GM11168 (cell line): ENCODE results near the gene IQCE.

Experiments
- in situ Hi-C: fragments of 300-500 bp; cut with MboI; formaldehyde crosslinking; loops from one replicate; pipeline ENCODE4 v1.12.0; 2022; ENCODE audit warnings: low sequenced_read_pairs; ENCODE audit not compliant: unreplicated experiment

Gene IQCE

DNA sequence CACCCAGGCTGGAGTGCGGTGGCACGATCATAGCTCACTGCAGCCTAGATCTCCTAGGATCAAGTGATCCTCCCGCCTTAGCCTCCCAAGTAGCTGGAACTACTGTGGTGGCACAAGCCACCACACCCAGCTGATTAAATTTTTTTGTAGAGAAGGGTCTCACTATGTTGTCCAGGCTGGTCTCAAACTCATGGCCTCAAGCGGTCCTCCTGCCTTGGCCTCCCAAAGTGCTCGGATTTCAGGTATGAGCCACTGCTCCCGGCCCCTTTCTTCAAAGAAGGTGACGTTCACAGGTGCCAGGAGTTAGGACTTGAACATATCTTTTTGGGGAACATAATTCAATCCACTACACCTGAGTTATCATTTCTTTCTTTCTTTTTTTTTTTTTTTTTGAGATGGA lies 70.1 kb downstream of the IQCE start:
- in situ Hi-C loops: no loop called here

DNA sequence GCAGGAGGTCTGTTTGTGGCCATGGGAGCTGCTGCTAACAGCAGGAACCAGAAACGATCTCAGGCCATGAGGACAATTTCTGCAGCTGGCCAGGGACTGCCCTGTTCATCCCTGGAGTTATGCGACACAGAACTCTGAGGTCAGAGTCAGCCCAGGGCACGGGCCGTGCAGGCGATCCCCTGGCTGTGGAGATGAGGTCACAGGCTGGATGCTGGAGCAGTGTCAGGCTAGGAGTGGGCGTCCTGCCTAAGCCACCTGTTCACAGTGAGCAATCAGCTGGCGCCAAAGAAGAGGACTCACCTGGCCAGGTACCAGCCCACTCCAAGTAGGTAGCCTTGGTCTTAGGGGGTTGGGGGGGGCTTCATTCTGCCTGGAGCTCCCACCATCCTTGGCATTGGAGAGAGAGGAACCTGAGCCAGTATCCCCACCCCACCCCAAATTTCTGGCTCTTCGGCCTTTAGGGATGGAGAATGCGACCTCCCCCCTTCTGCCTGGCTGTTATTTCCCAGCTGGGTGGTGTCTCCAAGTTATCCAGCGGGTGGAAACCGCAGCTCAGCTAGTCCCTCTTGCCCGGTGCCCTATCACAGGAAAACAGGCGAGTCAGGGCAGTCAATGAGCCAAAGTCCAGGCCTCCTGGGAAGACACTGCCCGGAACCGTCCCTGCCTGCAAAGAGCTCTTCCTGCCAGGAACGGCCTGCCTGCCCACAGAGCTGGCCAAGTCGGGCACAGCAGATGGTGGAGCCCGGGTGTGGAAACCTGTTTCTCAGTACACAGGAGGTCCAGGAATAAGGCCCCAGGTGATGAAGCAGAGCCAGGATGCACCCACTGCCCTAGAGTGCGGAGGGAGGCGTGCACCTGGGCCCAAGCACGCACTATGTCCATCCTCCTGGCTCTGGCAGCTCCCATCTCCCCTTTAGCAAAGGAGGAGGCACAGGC lies 71.2 kb downstream of the IQCE start:
- in situ Hi-C loops: no loop called here

DNA sequence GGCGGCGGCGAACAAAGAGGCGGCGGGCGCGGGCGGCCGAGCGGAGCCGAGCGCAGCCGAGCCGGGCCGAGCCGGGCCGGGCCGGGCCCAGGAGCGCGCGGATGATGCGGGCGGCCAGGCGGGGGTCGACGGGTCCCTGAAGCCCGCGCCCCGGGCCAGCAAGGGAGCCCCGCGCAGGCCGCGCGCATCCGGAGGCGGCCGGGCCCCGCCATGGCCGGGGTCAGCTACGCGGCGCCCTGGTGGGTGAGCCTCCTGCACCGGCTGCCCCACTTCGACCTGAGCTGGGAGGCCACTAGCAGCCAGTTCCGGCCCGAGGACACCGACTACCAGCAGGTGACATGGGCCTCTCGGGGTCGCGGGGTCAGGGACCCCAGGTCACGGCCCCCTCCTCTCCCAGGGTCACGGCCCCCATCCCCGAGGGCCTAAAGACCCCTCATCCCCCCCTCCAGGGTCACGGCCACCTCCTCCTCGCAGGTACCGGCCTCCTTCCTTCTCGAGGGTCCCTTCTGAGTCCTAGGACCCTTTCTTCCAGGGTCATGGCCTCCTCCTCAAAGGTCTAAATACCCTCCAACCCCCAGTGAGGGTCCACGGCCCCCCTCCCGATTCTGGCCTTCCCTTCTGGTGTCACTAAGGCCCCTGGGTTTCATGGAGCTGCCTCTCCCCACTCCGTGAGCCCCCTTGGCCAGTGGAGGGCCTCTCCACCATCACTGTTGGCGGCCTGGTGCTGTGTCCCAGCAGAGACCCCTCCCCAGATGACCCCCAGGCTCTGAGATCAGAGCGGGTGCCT lies 73.4 kb downstream of the IQCE start, which contains the start of gene TTYH3:
TSS of gene TTYH3 (plus strand) at position 41 of the 787 bp plus-strand sequence. CDS start at position 211, 170 bp downstream.
- in situ Hi-C loops: no loop called here

DNA sequence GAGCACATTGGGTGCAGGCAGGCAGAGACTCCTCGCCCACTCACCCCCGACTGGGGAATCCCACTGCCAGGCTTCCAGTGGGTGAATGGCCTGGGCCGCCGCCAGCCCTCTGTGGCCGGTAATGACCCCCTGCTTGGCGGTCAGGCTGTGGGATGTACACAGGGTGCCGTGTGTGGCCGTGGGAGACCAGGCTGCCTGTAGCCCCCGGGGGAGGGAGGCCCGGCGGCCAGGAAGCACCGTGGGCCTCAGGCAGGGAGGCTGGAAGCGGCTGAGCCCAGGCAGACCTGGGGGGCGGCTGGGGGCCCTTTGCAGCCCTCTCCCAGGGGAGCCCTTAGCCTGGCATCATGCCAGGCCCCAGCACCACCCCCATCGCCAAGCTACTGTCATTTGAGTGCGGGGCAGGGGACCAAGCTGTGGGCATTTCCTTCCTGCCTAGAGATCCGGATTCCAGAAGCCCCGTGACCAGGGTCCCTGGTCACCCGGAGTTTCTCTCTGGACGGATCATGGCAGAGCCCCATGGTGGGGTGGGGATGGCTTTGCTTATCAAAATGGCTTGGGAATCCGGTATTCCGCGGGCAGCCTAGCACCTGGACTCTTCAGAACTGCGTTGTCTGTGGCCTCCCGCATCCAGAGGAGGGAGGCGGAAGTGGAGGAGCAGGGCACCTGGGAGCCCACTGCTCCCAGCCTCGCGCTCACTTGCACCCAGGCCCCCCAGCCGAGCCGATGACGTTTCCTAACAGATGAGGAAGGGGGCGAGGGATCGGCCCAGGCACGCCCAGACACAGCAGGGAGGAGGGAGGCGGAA lies 74.2 kb downstream of the IQCE start:
- in situ Hi-C loops: no loop called here

DNA sequence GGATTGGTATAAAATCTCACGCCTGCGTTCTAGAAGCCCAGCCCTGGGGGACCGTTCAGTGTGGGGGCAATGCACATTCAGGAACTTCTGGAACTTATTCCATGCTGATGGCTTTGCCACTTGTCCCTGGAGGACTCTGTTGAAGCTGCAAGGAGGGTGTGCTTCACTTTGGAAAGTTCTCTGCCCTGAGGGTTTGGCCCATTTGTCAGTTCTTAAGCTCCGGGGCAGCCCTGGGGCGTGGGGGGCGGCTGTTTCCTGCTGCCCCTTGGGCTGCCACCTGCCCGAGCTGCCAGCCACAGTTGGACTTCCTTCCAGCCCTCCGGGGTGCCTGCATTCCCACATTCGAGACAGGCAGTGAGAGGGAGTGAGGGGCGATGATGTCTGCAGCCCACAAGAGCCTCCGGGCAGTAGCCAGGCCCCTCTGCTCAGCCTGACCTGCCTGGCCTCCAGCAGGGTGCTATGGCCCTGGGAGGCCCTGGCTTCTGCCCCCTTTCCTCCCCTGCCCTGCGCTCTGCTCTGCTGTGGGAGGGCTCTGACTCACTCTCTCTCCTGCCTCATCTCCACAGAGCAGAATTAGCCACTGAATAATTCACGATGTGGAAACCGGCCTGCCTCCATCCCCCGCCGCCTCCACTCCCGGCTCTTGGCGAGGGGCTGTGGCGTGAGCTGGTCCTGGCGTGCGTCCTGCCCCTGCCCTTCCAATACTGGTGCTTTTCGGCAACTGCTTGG lies 74.9 kb downstream of the IQCE start:
- in situ Hi-C loops: no loop called here

DNA sequence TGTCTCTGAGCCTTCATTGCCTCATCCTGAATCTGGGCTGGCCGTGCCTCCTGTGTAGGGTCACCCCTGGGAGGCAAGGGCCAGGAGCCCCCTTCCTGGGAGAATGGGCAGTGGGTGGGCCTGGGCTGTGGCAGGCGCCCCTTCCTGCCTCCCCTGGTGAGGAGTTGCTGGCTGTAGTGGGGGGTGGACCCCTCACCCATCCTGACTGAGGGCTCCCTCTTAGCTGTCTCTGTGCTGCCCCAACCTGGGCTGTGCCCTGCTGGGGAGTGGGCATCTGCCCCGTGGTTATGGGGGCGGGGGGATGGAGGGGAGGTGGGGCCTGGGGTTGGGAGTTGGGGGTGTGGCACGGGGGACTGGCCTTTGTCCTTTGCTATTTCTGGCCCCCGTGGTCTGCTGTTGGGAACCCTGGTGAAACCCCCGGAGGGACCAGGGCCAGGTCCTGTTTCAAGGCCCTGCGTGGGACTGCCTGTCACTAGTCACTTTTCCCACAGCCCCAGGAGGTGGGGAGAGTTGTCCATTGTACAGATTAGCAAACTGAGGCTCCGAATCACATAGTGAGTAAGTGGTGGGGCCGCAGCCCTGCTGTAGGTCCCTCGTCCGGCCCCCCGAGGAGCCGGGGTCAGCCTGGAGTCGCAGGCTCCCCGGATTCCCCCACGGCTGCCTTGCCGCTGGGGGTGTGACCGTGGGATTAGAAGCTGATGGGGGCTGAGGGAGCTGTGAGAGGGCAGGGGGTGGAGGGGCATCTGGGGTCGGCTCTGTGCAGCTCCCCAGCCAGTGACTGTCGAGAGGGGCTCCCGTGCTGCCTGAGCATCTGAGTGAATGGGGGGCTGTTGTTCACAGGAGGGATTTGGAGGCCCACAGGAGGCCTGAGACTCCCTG lies 75.7 kb downstream of the IQCE start:
- in situ Hi-C loops: no loop called here

DNA sequence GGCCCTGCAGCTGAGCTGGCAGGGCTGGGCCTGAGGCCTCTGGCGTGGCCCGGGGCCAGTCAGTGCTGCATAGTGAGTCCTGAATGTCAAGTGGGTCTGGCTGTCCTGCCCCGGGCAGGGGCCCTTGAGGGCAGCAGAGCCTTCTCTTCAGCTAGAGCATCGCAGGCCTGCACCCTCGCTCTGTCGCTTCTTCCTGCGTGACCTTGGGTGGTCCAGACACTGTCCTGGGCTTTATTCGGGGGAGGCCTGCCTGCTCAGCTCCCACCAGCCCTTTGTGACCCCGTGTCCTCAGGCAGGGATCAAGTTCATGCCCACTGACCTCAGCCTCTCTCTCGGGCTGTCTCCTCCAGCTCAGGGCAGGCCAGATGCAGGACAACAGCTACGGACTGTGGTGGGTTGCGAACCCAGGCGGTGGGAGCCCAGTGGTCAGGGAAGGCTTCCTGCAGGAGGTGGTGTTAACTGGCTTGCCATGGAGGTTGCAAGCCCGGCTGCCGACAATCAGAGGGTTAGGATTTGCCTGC lies 76.4 kb downstream of the IQCE start:
- in situ Hi-C loops: no loop called here

DNA sequence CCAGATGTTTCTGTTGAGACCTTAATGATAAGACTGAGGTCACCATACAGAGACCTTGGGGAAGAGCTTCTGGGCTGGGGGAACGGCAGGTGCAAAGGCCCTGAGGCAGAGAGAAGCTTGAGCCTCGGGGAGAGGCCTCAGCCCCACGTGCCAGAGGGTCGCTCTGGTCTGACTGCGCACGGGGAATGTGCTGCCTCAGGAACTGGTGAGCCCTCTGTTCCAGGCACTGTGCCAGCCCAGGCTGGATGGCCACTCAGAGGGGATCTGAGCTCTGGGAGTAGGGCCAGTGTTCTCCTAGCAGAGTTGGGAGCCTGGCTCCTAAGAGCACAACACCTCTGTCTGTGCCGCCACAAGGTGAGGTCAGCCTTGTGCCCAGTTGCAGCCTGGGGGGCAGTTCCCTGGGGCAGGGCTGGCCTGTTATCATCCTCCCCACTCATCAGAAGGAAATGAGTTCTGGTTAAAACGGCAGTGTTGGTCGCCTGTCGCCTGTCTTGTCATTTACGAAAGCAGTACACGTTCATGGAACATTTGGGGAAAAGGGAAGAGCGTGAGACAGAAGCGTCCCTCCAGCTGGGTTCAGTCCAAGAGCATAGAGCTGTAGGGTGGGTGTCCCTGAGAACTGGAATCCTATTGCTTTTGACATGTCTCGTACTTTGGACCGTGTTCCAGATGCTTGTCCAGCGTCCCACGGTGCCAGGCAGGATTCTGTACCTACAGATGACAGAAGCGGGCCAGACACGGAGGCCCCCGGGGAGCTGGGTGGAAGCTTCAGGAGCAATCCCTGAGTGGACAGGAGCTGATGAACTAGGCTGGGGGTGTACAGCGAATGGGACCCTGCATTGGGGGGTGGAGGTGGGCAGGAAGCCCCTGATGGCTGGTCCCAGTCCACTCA lies 77.3 kb downstream of the IQCE start:
- in situ Hi-C loops: no loop called here

DNA sequence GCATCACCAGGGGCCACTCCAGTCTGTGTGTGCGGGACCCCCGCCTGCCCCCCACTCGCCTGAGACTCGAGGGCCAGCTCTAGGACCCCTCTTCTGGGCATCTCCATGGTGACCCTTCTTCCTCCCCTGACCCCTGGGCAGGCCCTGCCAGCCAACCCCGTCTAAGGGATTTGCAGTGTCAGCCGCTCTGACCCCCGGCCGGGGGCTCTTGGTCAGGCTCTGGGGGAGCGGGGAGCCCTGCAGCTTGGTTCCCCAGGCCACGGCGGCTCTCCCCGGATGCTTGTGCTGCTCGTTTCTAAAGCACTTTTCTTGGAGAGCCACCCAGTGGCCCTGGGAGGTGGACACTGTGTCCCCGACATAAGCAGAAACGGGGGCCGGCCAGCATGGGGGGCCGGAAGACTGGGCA lies 78.3 kb downstream of the IQCE start:
- in situ Hi-C loops: no loop called here

DNA sequence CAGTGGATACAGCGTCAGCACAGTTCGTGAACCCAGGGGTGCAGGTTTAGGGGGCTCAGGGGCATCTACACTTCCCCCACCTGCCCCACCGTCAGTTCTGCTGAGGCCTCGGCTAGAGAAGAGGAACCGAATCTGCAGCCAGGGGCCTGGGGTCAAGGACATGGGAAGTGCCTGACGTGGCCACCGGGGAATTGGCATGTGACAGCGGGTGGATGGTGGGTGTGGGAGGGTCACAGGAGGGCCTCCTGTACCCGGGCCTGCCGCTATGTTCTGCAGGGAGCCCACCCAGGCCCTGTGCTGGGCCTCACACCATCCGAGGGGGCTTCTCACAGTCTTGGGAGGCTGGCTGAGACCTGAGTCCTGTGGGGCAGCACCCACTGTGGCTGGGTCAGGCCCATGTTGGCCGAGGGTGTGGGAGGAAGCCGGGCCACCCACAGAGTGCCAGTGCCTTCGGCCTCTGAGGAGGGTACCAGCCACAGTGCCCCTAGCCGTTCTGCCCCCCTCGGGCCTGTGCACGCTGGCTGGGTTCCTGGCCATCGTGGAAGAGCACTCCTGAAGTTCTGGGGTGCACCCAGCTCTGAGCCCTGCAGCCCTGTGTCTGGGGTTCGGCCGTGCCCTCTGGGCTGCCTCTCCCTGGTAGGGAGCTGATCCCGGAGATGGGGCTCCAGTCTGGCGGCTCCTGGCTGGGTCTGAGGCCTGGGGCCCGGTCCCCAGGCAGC lies 78.9 kb downstream of the IQCE start:
- in situ Hi-C loops: no loop called here

DNA sequence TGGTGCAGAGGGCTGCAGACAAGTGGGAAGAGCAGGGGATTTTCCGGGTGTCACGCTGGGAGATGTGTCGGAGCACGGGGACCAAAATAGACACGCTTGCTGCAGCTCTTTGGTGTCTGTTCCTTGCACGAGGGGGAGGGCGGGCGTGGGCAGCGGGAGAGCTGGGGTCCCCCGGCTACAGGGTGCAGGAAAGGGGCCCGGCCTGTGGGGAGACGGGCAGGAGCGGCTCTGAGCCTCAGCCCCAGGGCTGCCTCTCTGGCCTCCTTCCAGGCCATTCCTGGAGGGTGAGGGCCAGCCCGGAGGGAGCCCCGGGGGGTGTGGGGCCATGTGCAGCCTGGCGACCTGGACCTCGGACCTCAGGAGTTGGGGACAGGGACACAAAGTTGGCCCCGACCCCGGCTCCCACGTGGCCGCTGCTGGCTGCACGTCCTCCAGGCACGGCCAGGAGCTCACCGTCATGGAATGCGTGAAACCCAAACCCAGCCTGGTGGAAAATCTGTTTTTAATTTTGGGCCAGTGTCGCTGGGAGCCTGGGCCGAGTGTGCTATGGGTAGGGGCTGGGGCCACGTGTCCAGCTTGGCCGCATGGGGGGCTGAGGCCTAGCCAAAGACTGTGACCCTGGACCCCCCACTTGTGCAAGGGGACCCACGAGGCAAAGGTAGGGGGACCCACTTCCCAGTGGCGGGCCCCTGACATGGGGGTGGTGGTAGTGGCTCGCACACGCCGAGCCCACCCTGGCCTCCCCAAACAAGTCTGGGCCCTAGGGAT lies 79.6 kb downstream of the IQCE start:
- in situ Hi-C loops: no loop called here

DNA sequence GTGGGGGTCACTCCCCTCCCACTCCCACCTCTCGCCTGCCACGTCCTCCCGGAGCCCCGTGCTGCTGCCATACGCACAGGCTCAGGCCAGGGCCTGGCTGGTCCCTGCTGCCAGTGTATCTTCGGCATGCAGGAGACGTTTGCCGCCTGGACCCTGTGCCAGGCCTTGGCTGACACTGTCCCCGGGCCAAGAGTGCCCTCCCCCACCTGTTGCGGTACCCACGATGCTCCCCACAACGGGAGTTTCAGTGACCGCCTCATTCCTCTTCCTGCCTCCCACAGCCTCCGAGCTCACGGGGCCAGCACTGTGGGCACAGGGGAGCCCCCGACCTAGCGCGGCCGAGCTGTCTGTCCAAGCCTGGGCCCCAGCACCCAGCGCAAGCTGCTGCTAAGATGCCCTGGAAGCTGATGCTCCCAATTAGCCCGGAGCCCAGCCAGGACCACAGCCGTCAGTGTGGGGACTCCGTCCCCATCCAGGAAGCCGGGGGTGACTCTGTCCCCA lies 80.5 kb downstream of the IQCE start:
- in situ Hi-C loops: no loop called here

DNA sequence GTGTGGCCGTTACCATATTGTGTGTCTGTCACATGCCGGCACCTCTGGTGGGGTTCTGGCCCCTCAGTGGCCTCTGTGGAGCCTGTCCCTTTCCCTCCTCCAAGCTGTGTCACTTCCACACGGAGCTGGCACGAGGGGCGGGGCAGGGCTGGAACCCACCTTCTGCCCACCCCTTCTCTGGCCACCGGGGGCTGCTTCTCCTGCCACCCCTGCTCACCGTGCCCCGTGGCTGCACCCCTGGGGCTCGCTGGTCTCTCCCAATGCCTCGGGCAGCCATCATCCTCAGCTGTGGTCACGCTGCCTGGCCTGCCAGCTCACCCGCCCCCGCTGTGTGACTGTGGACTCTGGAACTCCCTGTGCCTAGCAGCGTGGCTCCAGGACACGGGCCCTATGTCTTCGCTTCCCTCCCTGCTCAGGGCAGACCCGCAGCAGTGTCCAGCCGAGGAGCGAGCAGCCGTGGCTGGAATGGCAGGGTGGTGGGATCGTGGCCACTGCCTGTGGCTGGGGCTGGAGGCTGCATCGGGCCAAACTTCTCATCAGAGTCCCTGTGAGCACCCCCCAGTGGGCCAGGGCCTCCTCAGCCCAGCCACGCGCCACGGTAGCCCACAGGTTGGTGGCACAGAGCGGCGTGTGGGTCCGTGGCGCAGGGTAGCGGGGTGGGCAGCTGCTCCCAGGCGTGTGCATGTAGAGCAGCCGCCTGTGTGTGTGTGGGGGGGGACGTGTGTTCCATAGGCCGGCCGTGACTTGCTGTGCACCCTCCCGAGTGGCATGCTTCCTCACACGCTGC lies 81.1 kb downstream of the IQCE start:
- in situ Hi-C loops: no loop called here

DNA sequence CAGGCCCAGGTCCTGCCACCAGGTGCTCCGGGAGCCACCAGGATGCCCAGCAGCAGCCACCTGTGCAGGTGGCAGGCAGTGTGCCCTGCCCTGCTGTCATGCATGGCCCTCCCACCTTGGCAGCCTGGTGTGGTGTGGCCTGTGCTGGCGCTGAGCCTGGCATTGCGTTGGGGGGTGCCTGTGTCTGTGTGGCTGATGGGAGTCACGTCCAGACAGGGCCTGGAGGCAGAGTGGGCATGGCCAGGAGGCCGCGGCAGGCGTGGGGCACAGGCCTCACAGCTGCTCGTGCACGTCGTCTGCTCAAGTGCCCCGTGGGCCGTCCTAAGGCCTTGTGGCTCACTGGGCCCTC lies 81.7 kb downstream of the IQCE start:
- in situ Hi-C loops: no loop called here

DNA sequence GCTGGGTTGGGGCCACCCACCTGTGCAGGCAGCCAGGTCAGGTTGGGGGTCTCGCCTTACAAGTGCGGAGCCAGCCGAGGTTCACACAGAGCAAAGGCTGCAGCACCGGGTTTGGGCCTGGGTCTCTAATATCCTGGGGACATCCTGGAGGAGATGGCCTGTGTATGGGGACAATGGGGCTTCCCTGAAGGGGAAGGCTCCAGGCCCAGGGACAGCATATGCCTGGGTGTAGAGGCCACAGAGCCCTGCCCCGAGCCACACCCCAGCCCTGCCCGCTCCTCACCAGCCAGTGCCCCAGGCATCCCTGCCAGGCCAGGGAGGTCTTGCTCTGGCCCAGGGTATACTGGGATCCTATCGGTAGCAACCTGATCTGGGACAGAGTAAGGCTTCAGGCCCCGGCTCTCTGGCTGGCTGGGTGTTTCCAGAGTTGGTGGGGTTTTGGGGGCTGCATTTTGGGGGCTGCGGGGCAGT lies 82.1 kb downstream of the IQCE start:
- in situ Hi-C loops: no loop called here
